ENCODE measurements around the gene TANGO6. TPM values are rescaled to one million over a fixed set of nuclear protein-coding genes. Genes with fewer than 3 reads are reported as not detected.

The TANGO6 gene
- total RNA-seq (10 to 100 TPM; 28.9 to 30.3 TPM), polyA plus RNA-seq (19.5 TPM)

- Histone ChIP-seq H3K36me3 (ENCODE audit: insufficient read depth, low read length) (no peaks in the 10 kb centered on the region), H3K4me1 (ENCODE audit: insufficient read depth, low read length) (peaks cover 20% of the 10 kb centered on the region), H3K4me3 (ENCODE audit: low read length) (peak within 1 kb of the TSS; percentile 91), H3K9me3 (ENCODE audit: low read length) (no peaks in the 10 kb centered on the region), H3K27ac (ENCODE audit: low read depth, low read length) (peak within 1 kb of the TSS; percentile 82), H3K27me3 (ENCODE audit: insufficient read depth, low read length, poor library complexity, severe bottlenecking) (no peaks in the 10 kb centered on the region)
- ChIA-PET POLR2A (interaction anchor here (0.6 kb wide), 1 partner anchor 145 kb away, joined by 3 read pairs; no protein-coding TSS in a partner anchor), CTCF (interaction anchor here (0.8 to 3.4 kb wide), 3 partner anchors 313 to 322 kb away, joined by 3 to 12 read pairs (median 4); no protein-coding TSS in a partner anchor)
- DNase-seq: peak; percentile 83 to 93 (median 87)
- peak within 1 kb of the TSS; percentile 77 to 98 (median 85) for H3K4me3 Mint-ChIP-seq
- no peaks in the 10 kb centered on the region for H3K27me3 Mint-ChIP-seq
- H3K36me3 Mint-ChIP-seq: peaks cover 0 to 12% (median 4%) of the 10 kb centered on the region in 3 donors
- peaks cover 26 to 38% (median 37%) of the 10 kb centered on the region in 3 donors for H3K4me1 Mint-ChIP-seq
- H3K9me3 Mint-ChIP-seq: no peaks in the 10 kb centered on the region
- H3K27ac Mint-ChIP-seq: peak within 1 kb of the TSS; percentile 76 to 98 (median 92)
These were observed at the start of gene TANGO6 for GRCh38 chr16:68843482-68844210. Gene TANGO6, plus strand, starts transcription at chr16:68843531. Its CDS starts 87 bp downstream, at chr16:68843618.

DNA sequence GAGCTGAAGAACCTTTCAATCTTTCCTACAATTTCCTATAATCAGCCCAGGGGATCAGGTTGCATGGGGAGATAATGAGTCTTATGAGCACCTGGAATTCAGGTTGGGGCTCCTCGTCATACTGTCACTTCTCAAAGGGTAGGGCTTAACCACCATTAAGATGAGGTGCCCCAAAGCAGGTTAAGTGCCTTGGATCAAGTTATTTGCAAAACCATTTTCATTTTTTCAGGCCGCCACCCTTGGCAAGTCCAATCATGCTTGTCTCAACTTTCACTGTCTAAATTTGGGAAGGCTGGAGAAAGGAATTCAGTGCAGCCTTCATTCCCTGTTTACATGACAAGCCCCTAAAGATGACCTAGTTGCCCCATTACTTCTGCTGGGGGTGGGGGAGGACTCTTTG, 44.9 kb upstream of the TANGO6 start:
- H3K36me3 Mint-ChIP-seq: peaks cover 0 to 1% (median 0%) of the 10 kb centered on the region in 3 donors
- POLR2A ChIA-PET: no interaction called here

GRCh38 chr16:68800257-68800875, 43.0 kb upstream of the TANGO6 start:
- DNase-seq: peak in 3 of 5 donors; percentile 39 to 56 (median 41)
- peaks cover 0 to 4% (median 0%) of the 10 kb centered on the region in 3 donors for H3K4me1 Mint-ChIP-seq
- H3K36me3 ChIP-seq (ENCODE audit: insufficient read depth, low read length): no peaks in the 10 kb centered on the region
- no peak overlapping the region for H3K4me3 ChIP-seq (ENCODE audit: low read length)
- H3K9me3 Mint-ChIP-seq: no peaks in the 10 kb centered on the region
- POLR2A ChIA-PET: no interaction called here
- H3K4me1 ChIP-seq (ENCODE audit: insufficient read depth, low read length): no peaks in the 10 kb centered on the region
- H3K4me3 Mint-ChIP-seq: no peak overlapping the region
- no peaks in the 10 kb centered on the region for H3K27me3 ChIP-seq (ENCODE audit: insufficient read depth, low read length, poor library complexity, severe bottlenecking)
- no peaks in the 10 kb centered on the region for H3K9me3 ChIP-seq (ENCODE audit: low read length)
- H3K27ac ChIP-seq (ENCODE audit: low read depth, low read length): no peak overlapping the region
- H3K36me3 Mint-ChIP-seq: peaks cover 0 to 1% (median 0%) of the 10 kb centered on the region in 3 donors
- H3K27ac Mint-ChIP-seq: peak overlapping the region in 1 of 8 donors; percentile 7
- CTCF ChIA-PET: interaction anchor here (0.9 to 1.4 kb wide), 4 partner anchors 89 to 272 kb away, joined by 3 read pairs; no protein-coding TSS in a partner anchor
- H3K27me3 Mint-ChIP-seq: peaks cover 0 to 2% of the 10 kb centered on the region in 2 donors

More for the DNA sequence above, 44.9 kb upstream of the TANGO6 start:
- Mint-ChIP-seq H3K4me1 (peaks cover 0 to 4% (median 0%) of the 10 kb centered on the region in 3 donors), H3K9me3 (no peaks in the 10 kb centered on the region), H3K27me3 (peaks cover 0 to 2% of the 10 kb centered on the region in 2 donors), H3K27ac (peak overlapping the region in 1 of 8 donors; percentile 19), H3K4me3 (no peak overlapping the region)
- no peak overlapping the region for H3K4me3 ChIP-seq (ENCODE audit: low read length)
- no peaks in the 10 kb centered on the region for H3K9me3 ChIP-seq (ENCODE audit: low read length)
- H3K36me3 ChIP-seq (ENCODE audit: insufficient read depth, low read length): no peaks in the 10 kb centered on the region
- no peak for DNase-seq
- no peaks in the 10 kb centered on the region for H3K27me3 ChIP-seq (ENCODE audit: insufficient read depth, low read length, poor library complexity, severe bottlenecking)
- CTCF ChIA-PET: interaction anchor here (0.8 to 1.8 kb wide), 2 partner anchors 89 to 270 kb away, joined by 3 to 6 read pairs; no protein-coding TSS in a partner anchor
- H3K4me1 ChIP-seq (ENCODE audit: insufficient read depth, low read length): no peaks in the 10 kb centered on the region
- no peak overlapping the region for H3K27ac ChIP-seq (ENCODE audit: low read depth, low read length)

DNA sequence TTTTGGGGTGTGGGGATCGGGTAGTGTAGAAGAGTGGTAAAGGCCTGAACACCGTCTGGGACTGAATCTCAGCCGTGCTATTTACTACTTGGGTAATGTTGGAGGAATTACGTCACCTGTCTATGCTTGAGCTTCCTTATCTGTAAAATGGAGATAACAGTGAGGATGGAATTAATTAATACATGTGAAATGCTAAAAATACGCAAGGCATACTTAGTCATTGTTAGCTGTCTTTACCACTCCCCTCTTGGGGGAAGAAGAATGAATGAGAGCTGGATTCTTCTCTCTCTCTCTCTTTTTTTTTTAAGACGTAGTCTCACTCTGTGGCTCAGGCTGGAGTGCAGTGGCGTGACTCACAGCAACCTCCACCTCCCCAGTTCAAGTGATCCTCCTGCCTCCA, 41.1 kb upstream of the TANGO6 start:
- no peaks in the 10 kb centered on the region for H3K4me1 ChIP-seq (ENCODE audit: insufficient read depth, low read length)
- H3K4me3 ChIP-seq (ENCODE audit: low read length): no peak overlapping the region
- Mint-ChIP-seq H3K27ac (peak overlapping the region in 1 of 8 donors; percentile 27), H3K36me3 (peaks cover 0 to 1% (median 0%) of the 10 kb centered on the region in 3 donors), H3K4me1 (peaks cover 0 to 4% (median 0%) of the 10 kb centered on the region in 3 donors), H3K27me3 (peaks cover 0 to 2% of the 10 kb centered on the region in 2 donors), H3K9me3 (no peaks in the 10 kb centered on the region), H3K4me3 (no peak overlapping the region)
- ChIA-PET CTCF (no interaction called here), POLR2A (no interaction called here)
- no peaks in the 10 kb centered on the region for H3K36me3 ChIP-seq (ENCODE audit: insufficient read depth, low read length)
- no peak for DNase-seq
- H3K9me3 ChIP-seq (ENCODE audit: low read length): no peaks in the 10 kb centered on the region
- no peaks in the 10 kb centered on the region for H3K27me3 ChIP-seq (ENCODE audit: insufficient read depth, low read length, poor library complexity, severe bottlenecking)
- no peak overlapping the region for H3K27ac ChIP-seq (ENCODE audit: low read depth, low read length)

GRCh38 chr16:68806422-68806821, 36.9 kb upstream of the TANGO6 start:
- Histone ChIP-seq H3K4me1 (ENCODE audit: insufficient read depth, low read length) (no peaks in the 10 kb centered on the region), H3K27ac (ENCODE audit: low read depth, low read length) (no peak overlapping the region), H3K4me3 (ENCODE audit: low read length) (no peak overlapping the region), H3K27me3 (ENCODE audit: insufficient read depth, low read length, poor library complexity, severe bottlenecking) (no peaks in the 10 kb centered on the region), H3K36me3 (ENCODE audit: insufficient read depth, low read length) (no peaks in the 10 kb centered on the region), H3K9me3 (ENCODE audit: low read length) (no peaks in the 10 kb centered on the region)
- ChIA-PET CTCF (no interaction called here), POLR2A (no interaction called here)
- H3K27me3 Mint-ChIP-seq: peaks cover 3 to 7% of the 10 kb centered on the region in 2 donors
- no peak for DNase-seq
- no peaks in the 10 kb centered on the region for H3K9me3 Mint-ChIP-seq
- peaks cover 0 to 1% (median 0%) of the 10 kb centered on the region in 3 donors for H3K36me3 Mint-ChIP-seq
- no peaks in the 10 kb centered on the region for H3K4me1 Mint-ChIP-seq
- H3K4me3 Mint-ChIP-seq: no peak overlapping the region
- H3K27ac Mint-ChIP-seq: no peak overlapping the region

DNA sequence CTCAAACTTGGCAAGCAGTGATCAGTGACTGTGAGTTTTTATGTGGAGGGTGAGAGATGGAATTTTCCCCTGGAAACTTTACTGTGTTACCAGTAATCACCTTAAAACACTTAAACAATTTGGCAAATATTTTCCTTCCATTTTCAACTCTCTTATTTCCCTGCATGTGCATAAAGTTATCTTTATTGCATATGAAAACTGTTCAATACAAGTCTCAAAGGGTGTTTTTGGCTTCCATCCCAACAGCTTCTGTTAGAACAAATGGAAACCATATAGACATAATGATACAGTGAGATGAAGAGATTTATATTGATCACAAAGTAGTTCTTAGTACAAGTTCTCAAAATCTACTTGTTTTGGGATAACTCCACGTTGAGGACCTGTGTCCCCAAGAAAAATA, 36.4 kb upstream of the TANGO6 start:
- H3K4me3 ChIP-seq (ENCODE audit: low read length): no peak overlapping the region
- no peak overlapping the region for H3K27ac Mint-ChIP-seq
- H3K4me1 Mint-ChIP-seq: no peaks in the 10 kb centered on the region
- peaks cover 0 to 1% (median 0%) of the 10 kb centered on the region in 3 donors for H3K36me3 Mint-ChIP-seq
- no peaks in the 10 kb centered on the region for H3K4me1 ChIP-seq (ENCODE audit: insufficient read depth, low read length)
- DNase-seq: no peak
- H3K4me3 Mint-ChIP-seq: no peak overlapping the region
- POLR2A ChIA-PET: no interaction called here
- H3K27me3 Mint-ChIP-seq: peaks cover 4 to 6% of the 10 kb centered on the region in 2 donors
- H3K9me3 Mint-ChIP-seq: no peaks in the 10 kb centered on the region
- CTCF ChIA-PET: interaction anchor here (1.6 kb wide), 1 partner anchor 12 kb away, joined by 3 read pairs; no protein-coding TSS in a partner anchor
- no peaks in the 10 kb centered on the region for H3K36me3 ChIP-seq (ENCODE audit: insufficient read depth, low read length)
- no peaks in the 10 kb centered on the region for H3K9me3 ChIP-seq (ENCODE audit: low read length)
- no peaks in the 10 kb centered on the region for H3K27me3 ChIP-seq (ENCODE audit: insufficient read depth, low read length, poor library complexity, severe bottlenecking)
- H3K27ac ChIP-seq (ENCODE audit: low read depth, low read length): no peak overlapping the region

GRCh38 chr16:68814516-68814915, 28.8 kb upstream of the TANGO6 start:
- no peak overlapping the region for H3K27ac ChIP-seq (ENCODE audit: low read depth, low read length)
- no peaks in the 10 kb centered on the region for H3K36me3 Mint-ChIP-seq
- H3K36me3 ChIP-seq (ENCODE audit: insufficient read depth, low read length): no peaks in the 10 kb centered on the region
- no peaks in the 10 kb centered on the region for H3K9me3 ChIP-seq (ENCODE audit: low read length)
- H3K9me3 Mint-ChIP-seq: no peaks in the 10 kb centered on the region
- CTCF ChIA-PET: no interaction called here
- H3K4me1 Mint-ChIP-seq: no peaks in the 10 kb centered on the region
- no peaks in the 10 kb centered on the region for H3K4me1 ChIP-seq (ENCODE audit: insufficient read depth, low read length)
- DNase-seq: no peak
- H3K4me3 Mint-ChIP-seq: no peak overlapping the region
- POLR2A ChIA-PET: interaction anchor here (0.7 kb wide), 1 partner anchor 612 kb away, joined by 5 read pairs; no protein-coding TSS in a partner anchor
- no peak overlapping the region for H3K4me3 ChIP-seq (ENCODE audit: low read length)
- H3K27me3 Mint-ChIP-seq: peaks cover 7 to 8% of the 10 kb centered on the region in 2 donors
- no peak overlapping the region for H3K27ac Mint-ChIP-seq
- no peaks in the 10 kb centered on the region for H3K27me3 ChIP-seq (ENCODE audit: insufficient read depth, low read length, poor library complexity, severe bottlenecking)
